GM18511 (cell line): ENCODE data around the gene NDUFC2.
A peak's percentile ranks its signal among the peaks of the same experiment; 100 is the strongest.
"Not testable (repeated sequence)": the region's sequence is repeated elsewhere in the genome, so short reads cannot be mapped to it uniquely, and the experiment has no call there.

Source experiments
- ATAC-seq: cut with Tn5 transposase; IDR thresholded peaks from one replicate; pipeline ENCODE4 v1.9.1; 2021; ENCODE audit warnings: mild to moderate bottlenecking, moderate library complexity; ENCODE audit not compliant: unreplicated experiment

NDUFC2 gene

DNA sequence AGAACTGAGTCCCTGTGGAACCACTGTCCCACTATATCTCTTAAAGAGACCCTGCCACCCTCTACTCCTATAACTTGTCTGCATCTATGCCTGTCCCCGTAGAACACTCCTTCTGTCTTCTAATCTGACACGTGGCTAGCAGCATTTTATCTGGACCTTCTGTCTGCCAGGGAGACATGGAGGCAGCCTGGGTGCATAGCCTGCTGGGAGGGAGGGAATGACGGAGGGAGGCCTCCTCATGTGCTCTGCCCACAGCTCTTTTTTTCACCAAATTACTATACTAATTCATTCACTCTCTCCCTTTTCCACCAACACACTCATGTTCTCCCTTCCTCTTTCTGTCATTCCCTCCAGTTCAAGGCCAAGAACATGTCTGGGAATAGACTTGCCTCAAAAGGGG, 23.6 kb downstream of the NDUFC2 start:
- ATAC-seq: no peak

DNA sequence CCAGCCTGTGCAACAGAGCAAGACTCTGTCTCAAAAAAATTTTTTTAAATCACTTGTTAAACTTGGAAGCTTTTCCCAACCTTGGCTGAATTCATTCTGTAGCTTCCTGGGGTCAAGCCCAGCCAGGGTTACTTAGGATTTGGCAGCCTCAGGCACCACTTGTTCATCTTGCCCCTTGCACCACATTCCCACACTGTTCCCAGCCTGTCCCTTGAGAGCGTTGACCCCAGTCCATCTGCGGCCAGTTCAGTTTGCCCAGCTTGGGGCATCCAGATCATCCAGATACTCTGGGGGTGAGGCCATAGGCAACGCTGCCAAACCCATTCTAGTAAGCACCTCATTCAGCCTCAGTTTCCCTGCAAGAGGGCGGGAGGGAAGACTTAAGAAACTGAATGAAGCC, 24.7 kb downstream of the NDUFC2 start:
- ATAC-seq: no peak

DNA sequence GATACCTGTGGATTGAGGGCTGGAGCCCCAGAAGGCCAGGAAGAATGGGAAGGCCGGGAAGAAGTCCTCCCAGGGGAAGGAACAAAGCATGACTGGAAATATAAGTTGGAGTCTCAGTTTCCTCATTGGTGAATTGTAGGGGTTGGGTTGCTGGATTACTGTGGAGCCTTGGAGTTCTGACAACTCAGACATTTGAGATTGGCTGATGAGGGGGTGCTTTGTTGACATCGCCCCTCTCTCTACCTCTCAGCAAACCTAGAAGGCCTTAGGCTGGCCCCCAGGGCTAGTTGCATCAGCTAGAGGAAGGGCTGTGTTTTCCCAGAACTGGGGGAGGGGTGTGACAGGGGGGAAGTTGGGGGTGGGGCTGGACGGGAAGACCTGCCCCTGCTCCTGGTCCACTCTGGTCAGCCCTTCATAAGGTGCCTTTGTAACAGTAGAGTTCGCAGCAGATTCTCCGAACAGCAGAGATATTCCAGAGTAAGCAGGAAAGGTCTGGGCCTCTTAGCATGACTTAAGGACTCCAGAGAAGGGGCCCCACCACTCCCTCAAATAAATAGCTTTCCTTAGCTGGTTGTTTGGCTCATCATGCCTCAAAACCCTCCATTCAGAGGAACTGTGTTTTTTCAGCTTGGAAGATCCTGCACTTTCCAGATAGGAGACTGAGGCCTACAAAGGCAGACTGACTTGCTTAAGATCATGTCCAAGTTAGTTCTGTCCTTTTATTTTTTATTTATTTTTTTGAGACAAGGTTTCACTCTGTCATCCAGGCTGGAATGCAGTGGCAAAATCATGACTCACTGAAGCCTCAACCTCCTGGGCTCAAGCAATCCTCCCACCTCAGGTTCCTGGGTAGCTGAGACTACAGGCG, 28.5 kb downstream of the NDUFC2 start:
- ATAC-seq: no peak

DNA sequence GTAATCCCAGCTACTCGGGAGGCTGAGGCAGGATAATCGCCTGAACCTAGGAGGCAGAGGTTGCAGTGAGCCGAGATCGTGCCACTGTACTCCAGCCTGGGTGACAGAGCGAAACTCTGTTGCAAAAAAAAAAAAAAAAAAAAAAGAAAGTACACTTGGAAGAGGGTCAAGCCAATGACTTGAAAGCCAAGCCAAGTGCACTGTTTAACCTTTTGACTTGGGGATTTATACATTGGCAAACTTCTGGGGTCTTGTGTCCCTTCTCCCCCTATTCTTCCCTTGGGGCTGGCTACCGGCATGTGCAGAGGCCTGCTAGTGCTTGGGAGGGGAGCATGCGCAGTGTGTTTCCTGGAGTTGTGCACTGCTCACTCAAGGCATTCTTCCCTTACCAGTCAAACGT, 30.3 kb downstream of the NDUFC2 start:
- ATAC-seq: no peak

DNA sequence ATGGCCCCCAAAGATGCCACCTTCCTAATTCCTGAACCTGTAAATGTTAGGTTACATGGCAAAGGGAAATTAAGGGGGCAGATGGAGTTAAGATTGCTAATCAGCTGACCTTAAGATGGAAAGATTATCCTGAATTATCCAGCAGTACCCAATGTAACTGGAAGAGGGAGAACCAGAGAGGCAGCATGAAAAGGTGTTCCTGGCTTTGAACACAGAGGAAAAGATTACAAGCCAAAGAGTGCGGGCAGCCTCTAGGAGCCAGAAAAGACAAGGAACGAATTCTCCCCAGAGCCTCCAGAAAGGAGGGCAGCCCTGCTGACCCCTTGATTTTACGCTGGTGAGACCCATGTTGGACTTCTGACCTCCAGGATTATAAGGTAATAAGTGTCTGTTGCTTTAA, 31.1 kb downstream of the NDUFC2 start:
- ATAC-seq: no peak

DNA sequence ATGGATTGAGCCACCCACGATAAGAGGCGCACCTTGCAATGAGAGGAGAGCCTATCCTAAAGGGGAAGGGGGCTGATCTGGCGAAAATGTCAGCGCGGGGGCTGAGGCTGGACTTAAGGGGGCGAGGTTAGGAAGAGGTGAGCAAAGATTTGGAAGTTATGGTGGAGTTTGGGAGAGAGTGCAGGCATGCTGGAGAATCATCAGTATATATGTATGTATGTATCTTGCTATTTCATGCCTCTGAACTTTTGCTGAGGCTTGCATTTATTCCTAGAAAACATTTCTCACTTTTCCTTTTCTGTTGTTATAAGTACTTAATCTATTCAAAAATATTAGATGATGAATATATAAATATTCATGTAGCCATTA, 33.2 kb downstream of the NDUFC2 start:
- ATAC-seq: no peak

DNA sequence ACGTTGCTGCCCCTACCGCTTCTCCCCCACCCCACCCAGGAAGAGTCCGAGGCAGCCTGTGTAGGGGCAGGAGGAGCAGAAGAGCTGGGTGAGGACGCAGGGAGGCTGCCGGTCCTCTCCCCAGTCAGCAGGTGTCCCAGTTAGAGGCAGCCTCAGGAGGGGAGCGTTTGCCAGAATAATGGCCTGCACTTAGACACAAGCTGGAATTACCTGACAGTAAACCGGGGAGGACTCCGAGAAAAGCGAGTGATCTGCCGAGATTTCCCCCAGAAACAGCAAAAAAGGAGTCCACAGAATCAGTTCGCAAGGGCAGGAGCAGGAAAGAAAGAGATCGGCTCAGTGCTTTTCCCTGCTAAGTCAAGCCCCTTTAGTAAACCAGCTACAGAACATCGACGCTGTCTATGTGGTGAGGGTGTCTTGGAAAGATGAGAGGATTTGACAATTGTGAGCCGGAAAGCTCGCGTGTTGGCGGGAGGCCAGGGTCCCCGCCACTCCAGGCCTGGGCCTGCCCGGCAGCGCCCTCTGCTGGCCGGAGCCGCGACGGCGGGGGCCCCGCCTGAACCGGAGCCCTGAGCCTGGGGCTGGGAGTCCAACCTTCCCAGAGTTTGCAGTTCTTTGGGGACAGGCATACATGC, 33.7 kb downstream of the NDUFC2 start:
- ATAC-seq: no peak

DNA sequence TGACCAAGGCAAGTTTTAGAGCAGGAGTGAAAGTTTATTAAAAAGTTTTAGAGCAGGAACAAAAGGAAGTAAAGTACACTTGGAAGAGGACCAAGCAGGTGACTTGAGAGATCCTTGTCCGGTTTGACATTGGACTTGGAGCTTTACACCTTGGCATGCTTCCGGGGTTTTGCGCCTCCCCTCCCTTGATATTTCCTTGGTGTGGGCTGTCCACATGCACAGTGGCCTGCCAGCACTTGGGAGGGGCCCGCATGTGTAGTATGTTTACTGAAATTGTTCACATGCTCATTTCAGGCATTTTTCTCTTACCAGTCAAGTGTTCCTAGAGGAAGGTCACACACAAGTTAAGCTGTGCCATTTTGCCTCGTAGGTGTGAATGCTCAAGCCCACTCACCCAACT, 35.0 kb downstream of the NDUFC2 start:
- ATAC-seq: no peak

DNA sequence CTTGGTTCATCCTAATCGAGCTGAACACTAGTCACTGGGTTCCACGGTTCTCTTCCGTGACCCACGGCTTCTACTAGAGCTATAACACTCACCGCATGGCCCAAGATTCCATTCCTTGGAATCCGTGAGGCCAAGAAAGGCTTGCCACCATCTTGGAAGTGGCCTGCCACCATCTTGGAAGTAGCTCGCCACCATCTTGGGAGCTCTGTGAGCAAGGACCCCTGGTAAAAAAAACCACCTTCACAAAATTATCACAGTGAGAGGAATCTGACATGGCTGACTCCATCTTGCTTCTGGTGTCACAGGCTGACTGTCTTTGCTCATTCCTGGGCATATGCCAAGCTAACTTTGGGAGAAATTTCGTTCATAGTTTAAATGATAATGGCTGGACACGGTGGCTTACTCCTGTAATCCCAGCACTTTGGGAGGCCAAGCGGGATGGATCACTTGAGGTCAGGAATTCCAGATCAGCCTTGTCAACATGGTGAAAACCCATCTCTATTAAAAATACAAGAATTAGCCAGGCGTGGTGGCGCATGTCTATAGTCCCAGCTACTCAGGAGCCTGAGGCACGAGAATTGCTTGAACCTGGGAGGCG, 37.7 kb downstream of the NDUFC2 start:
- no peak for ATAC-seq

DNA sequence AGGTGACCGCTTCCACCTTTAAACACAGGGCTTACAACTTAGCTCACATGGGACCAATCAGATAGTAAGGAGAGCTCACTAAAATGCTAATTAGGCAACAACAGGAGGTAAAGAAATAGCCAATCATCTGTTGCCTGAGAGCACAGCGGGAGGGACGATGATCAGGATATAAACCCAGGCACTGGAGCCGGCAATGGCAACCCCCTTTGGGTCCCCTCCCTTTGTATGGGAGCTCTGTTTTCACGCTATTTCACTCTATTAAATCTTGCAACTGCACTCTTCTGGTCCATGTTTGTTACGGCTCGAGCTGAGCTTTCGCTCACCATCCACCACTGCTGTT, 38.3 kb downstream of the NDUFC2 start:
- ATAC-seq: not testable (repeated sequence)

DNA sequence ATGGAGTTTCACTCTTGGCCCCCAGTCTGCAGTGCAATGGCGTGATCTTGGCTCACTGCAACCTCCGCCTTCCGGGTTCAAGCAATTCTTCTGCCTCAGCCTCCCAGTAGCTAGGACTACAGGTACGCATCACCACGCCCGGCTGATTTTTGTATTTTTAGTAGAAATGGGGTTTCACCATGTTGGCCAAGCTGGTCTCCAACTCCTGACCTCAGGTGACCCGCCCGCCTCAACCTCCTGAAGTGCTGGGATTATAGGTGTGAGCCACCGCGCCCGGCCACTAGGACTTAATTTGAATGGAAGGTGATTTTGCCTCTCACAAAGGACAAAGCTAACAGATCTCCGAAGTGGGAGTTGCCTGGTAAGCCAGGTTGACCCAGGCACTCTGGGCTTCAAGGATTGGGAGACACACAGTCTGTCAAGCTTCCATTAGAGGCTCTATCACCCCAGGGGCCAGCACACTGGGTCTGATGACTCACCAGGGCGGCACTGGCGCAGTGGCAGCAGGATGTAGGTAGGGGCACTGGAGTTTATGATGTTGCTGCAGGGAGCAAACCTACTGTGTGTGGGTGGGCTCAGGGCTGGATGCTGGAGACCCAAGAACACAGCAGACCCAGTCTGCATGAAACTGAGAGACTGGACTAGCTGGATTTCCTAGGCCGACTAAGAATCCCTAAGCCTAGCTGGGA, 38.8 kb downstream of the NDUFC2 start:
- ATAC-seq: no peak

DNA sequence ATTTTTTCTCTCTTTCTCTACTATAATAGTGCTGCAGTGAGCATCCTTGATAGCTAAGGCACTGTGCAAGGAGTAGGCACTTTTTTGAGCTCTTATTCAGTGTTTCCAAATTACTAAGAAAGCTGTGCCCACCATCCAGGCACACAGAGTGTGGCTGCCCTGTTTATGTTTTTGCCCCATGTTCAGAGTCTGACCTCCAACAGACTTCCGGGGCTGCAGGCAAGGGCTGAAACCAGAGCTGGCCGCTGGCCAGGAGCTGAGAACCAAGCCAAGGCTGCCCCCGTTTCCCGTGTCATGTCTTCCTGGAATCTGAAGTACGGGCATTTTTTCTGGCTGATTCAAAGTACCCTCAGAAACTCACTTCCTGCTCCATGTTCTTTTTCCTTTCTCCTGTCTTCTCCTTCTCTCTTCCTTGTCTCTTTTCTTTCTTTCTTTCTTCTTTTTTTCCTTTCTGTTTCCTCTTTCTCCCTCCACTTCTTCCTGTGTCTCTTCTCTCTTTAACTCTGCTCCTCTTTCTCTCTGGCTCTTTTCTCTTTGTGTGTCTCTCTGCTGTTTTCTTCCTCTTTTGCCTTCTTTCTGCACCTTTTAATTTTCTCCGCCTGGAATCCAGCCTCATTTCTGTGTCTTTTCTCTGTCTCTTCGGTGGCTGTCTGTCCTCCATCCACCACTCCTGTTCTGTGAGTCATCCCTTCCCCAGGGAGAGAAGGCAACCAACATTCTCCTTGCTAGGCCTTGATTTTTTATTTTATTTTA, 39.6 kb downstream of the NDUFC2 start:
- peak; percentile 74 for ATAC-seq

DNA sequence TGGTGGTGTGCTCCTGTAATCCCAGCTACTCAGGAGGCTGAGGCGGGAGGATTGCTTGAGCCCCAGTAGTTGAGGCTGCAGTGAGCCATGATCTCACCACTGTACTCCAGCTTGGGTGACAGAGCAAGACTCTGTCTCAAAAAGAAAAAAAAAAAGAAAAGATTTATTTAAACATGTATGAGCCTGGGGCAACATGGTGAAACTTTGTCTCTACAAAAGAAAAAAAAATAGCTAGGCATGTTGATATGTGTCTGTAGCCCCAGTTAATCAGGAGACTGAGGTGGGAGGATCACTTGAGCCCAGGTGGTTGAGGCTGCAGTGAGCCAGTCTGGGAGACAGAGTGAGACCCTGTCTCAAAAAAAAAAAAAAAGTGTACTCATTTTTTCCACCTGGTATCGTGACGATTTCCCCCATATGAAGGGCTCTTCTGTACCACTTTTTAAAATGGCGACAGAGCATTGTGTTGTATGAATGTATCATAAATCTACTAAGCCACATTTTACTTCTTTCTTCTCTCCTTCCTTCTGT, 40.2 kb downstream of the NDUFC2 start:
- ATAC-seq: peak; percentile 22

DNA sequence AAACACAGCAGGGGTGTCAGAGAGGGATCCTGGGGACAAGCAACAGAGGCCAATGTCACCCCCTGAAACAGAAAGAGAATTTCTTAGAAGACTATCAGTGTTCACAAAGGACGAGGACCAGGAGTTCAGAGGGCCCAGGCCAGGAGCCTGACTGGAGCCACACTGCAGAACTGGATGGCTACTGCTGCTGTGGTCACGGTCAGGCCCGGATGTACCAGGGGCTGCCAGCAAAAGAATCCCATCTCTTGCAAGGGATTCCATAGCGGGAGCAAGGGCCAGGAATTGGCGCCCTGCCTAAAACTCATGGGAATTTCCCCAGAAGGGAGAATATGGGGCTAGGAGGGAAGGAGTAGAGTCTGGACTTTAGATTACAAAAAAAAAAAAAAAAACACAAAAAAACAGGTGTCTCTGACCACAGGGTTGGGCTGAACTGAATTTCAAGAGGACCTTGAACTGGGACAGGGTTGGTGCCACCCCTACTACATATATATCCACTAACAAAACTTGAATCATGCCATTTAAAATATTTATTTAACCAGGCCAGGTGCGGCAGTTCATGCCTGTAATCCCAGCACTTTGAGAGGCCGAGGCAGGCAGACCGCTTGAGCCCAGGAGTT, 40.9 kb downstream of the NDUFC2 start:
- no peak for ATAC-seq

DNA sequence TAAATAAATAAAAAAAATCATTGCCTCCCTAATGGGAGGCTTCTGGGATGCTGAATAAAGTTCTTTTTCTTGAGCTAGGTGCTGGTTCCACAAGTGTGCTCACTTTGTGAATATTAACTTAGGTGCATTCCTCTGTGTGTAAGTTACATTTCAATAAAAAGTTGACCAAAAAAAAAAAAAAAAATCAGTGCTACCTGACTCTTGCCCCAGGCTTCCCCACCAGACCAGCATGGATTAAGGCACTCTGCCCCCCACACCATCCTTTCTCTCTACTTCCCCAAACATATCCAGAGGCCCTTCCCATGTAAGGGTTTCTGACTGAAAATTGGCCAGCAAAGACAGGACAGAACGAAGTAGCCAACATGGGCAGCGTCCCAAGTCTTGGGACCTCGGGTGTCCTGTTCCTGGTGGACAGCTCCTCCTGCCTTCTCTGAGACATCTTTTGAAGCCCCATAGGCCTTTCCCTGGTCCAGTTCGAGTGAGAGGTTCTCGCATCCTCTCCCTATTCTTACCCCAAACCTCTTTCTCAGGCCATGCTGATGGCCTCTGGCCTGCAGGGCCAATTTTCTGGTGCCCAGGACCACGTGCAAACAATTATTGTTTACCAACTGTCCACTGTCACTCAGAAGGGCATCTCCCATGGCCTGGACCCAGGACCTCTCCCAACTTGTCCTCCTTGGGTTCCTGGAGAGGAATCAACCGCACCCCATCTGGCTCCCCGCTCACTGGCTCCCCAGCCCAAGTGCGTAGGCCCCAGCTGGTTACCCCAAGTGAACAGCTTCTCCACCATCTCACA, 41.6 kb downstream of the NDUFC2 start:
- no peak for ATAC-seq

DNA sequence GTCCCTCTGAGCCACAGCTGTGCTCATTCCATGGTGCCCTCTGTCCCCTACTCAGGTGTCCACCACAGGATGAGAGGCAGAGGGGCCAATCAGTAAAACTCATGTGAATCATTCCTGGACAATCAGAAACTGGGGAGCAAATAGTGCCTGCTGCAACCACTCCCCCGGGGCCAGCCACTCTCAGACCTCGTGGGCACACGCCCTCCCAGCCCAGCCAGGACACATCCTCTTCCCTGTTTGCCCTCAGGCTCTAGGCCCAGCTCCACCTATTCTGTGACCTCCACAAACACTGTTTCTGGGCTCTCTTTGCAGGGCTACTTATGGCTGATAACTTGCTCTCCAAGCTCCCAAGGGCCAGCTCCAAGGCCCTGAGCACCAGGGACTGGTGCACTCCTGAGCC, 42.6 kb downstream of the NDUFC2 start:
- ATAC-seq: no peak

DNA sequence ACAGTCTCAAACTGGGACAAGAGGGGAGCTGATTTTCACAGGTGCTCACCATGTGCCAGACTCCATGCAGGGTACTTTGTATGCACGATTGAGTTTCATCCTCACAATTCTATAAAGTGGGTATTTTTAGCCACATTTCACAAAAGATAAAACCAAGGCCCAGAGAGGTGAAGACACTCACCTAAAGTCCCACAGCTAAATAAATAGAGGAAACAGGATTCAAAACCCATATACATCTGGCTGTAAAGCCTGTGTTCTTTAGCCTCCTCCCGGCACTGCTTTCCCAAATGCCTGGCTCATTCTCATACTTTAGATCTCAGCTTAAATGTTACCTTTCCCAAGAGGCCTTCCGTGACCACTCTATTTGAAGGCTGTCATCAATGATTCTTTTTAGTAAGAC, 43.3 kb downstream of the NDUFC2 start:
- ATAC-seq: no peak

DNA sequence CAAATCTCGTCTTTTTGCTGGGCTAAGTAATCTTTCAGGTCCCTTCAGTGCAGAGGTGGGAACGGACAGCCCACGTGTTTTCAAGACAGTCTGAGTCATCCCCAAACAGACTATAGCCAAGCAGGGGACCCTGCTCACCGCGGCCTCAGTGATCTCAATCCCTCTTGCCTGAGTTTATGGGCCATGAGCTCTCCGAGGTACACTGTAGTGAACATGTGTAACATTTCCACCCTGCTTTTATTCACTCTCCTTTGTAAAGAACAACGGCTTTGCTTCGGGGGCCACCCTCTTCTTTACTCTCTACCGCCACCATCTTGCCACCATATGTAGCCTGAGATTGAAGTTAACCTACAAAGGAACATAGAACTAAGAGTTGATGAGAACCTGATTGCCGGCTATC, 45.0 kb downstream of the NDUFC2 start:
- ATAC-seq: no peak

DNA sequence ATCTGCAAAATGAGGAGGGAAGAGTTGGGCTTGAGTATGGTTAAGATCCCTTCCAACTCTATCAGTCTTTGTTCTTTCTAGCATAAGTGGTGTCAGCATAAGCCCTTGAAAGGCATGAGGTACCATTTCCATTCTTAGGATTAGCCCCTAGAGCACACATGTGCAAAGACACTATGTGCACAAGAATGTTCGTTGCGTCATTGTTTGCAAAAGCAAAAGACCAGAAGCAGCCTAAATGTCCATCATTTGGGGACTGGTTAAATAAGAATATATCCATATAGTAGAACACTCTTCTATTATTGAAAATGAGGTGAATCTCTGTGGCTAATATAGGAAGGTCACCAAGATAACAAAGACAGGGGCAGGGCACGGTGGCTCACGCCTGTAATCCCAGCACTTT, 46.6 kb downstream of the NDUFC2 start:
- ATAC-seq: no peak

DNA sequence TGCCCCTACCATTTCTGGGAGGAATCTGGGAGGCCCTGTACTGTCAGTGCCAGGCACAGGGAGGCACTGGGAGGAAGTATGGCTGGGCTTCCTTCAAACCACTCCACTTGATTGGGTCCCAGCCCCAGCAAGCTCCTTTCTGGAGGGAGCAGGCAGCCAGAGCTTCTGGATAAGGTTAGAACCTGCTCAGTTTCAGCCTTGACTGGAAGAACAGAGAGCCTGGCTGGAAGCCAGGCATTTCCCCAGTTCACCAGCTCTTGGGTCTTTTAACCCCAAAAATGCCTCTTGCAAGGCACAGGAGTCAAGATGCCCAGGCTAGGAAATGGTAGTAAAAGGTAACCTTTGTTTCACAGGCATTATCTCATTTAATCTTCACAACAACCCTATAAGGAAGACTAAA, 47.6 kb downstream of the NDUFC2 start:
- ATAC-seq: no peak
